IPS-18c (cell line): ENCODE measurements around the gene FAM227B.
A peak's percentile ranks its signal among the peaks of the same experiment; 100 is the strongest.
"Not testable (repeated sequence)": the region's sequence is repeated elsewhere in the genome, so short reads cannot be mapped to it uniquely, and the experiment has no call there.

Experiments used
- H3K4me3 ChIP-seq: 2 replicates; pipeline ENCODE4 v1.7.0; 2013; ENCODE audit warnings: low read depth, mild to moderate bottlenecking, low read length, moderate library complexity; ENCODE audit not compliant: insufficient read depth
- H3K9me3 ChIP-seq: one replicate; pipeline ENCODE4 v1.6.1; 2013; ENCODE audit warnings: mild to moderate bottlenecking, low read length, moderate library complexity; ENCODE audit not compliant: control insufficient read depth, insufficient read depth

Gene FAM227B

DNA sequence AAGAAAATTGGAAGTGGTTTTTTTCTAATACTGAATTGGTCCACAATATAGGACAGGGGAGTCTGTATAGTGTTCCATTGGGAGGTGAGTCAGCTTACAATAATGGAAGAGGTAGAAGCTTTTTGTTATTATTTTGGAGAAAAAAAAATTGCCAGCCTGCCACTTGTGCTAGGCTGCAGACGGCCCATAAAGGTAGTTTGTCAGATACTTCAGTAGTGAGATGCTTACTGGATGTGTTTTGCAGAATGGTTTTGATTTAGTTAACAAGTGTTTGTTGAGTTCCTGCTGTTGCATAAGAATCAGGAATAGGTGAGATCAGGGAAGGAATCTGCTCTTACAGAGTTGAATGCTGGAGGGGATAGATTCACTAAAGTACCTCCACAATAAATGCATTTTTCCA lies 1.3 kb upstream of the FAM227B start:
- H3K9me3 ChIP-seq, result no peaks in the 10 kb centered on the region
- H3K4me3 ChIP-seq, result peak overlapping the region; percentile 76; the same call in 1 of the 2 replicates

DNA sequence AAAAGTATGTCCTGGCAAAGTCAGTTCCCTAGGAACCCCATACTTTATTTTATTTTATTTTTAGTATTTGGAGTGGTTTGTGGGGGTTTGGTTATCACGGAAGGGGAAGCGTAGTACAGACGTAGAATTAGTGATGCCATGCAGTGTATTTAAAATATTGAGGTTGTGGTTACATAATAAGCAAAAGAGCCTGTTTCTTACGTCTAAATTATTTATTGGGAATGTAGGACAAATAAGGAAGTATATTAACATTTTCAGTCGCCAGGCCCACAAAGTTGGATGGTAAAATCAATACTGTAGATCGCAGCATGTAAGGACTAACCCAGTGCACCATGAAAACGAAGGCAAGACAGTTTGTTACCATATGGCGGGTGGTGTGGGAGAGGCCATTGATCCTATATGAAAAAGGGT lies 788 bp upstream of the FAM227B start:
- H3K4me3 ChIP-seq, result peak overlapping the region; percentile 76
- H3K9me3 ChIP-seq, result no peaks in the 10 kb centered on the region

GRCh38 chr15:49620199-49620598 lies 419 bp downstream of the FAM227B start:
- no peaks in the 10 kb centered on the region for H3K9me3 ChIP-seq

GRCh38 chr15:49619226-49619625 lies 1.4 kb downstream of the FAM227B start:
- H3K9me3 ChIP-seq, result no peaks in the 10 kb centered on the region
- H3K4me3 ChIP-seq, result no peak overlapping the region

More at GRCh38 chr15:49620199-49620598, 419 bp downstream of the FAM227B start:
- H3K4me3 ChIP-seq, result peak overlapping the region; percentile 35; the same call in 1 of the 2 replicates

GRCh38 chr15:49612240-49612639 lies 8.4 kb downstream of the FAM227B start:
- H3K9me3 ChIP-seq, H3K4me3 ChIP-seq: not testable (repeated sequence)

DNA sequence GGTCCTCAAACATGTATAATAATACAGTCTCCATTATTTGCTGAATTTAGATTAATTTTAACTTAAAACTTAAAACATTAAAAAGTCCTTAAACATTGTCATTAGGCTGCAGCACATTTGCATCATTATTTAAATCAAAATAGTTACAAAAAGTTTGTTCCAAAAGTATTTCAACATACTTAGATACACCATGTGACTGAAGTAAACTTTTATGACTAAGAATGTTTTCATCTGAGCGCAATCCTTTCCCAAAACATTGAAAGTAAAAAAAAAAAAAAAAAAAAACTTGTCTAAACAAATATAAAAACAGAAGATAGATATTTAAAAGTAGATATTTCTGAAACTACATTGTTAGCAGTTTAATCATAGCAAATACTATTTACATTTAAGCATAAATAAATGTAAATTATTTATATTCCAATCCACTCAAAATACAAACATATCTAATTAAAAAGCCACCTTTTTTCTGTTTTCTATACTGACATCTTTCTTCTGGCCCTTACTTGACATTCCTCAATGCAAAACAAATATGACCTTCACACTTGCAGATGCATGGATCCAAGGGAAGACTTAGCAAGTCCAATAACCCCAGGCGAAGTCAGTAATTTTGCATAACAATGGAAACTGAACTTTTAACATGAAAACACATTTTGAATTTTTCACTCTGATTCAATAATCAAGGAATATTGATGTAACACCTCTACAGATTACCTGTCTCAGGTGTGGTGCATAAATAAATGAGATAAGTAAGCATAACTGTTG lies 10.3 kb downstream of the FAM227B start:
- H3K4me3 ChIP-seq, result no peak overlapping the region
- H3K9me3 ChIP-seq, result no peaks in the 10 kb centered on the region

DNA sequence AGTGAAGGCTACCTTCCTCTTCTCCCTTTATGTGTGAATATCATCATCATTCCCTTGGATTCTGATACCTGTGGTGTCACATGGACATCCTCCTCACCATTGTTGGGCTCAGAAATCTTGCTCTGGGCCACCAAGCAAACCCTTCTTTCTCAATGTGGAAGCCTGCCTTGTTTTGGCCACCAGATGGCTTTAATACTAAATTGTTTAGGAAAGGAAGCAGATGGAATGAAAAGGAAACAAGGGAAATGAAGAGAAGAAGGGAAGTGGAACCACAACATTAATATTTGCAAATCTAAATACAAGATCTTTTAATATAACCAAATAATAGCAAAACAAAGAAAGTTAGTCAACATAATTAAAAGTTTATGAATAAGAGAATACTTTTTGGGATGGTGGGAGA lies 14.0 kb downstream of the FAM227B start:
- Histone ChIP-seq H3K4me3 (no peak overlapping the region), H3K9me3 (no peaks in the 10 kb centered on the region)

- no peak overlapping the region for H3K4me3 ChIP-seq
- H3K9me3 ChIP-seq, result no peaks in the 10 kb centered on the region
These were observed 15.0 kb downstream of the FAM227B start for GRCh38 chr15:49605588-49605987.

- Histone ChIP-seq H3K9me3 (no peaks in the 10 kb centered on the region), H3K4me3 (no peak overlapping the region)
These were observed 15.8 kb downstream of the FAM227B start for GRCh38 chr15:49604625-49605409.

DNA sequence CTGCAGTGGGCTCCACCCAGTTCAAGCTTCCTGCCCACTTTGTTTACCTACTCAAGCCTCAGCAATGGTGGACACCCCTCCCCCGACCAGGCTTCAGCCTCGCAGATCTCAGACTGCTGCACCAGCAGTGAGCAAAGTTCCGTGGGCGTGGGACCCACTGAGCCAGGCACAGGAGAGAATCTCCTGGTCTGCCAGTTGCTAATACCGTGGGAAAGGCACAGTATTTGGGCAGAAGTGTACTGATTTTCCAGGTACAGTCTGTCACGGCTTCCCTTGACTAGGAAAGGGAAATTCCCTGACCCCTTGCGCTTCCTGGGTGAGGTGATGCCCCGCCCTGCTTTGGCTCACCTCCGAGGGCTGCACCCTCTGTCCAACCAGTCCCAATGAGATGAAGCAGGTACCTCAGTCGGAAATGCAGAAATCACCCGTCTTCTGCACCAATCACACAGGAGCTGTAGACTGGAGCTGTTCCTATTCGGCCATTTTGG lies 27.7 kb downstream of the FAM227B start:
- H3K4me3 ChIP-seq, H3K9me3 ChIP-seq: not testable (repeated sequence)

GRCh38 chr15:49589030-49589429 lies 31.6 kb downstream of the FAM227B start:
- no peak overlapping the region for H3K4me3 ChIP-seq
- H3K9me3 ChIP-seq, result peaks cover 3% of the 10 kb centered on the region

DNA sequence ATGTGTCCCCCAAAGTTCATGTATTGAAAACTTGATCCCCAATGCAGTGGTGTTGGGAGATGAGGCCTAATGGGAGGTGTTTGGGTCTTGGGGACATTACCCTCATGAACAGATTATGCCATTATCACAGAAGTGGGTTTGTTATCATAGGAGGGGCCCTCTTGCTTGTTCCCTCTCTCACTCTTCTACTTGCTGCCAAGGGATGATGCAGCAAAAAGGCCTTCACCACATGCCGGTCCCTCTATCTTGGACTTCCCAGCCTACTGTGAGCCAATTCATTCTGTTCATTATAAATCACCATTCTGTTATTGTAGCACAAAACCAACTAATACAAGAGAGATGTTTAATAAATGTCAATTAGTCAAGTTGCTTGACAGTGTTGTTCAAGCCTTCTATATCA lies 47.2 kb downstream of the FAM227B start:
- Histone ChIP-seq H3K4me3 (no peak overlapping the region), H3K9me3 (no peaks in the 10 kb centered on the region)

DNA sequence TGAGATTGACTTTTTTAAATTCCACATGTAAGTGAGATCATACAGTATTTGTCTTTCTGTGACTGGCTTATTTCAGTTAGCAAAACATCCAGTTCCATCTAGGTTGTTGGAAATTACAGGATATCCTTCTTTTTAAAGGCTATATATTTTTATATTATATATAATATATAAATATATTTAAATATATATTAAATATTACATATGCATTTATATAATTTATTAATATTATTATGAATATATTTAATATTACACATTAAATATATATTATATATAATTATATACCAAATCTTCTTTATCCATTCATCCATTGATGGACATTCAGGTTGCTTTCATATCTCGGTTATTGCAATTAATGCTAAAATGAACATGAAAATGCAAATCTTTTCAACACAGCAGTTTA lies 49.9 kb downstream of the FAM227B start:
- Histone ChIP-seq H3K4me3 (no peak overlapping the region), H3K9me3 (no peaks in the 10 kb centered on the region)

- Histone ChIP-seq H3K9me3 (no peaks in the 10 kb centered on the region), H3K4me3 (no peak overlapping the region)
These were observed 50.4 kb downstream of the FAM227B start for GRCh38 chr15:49570174-49570573.

GRCh38 chr15:49560045-49560444 lies 60.6 kb downstream of the FAM227B start:
- Histone ChIP-seq H3K9me3 (no peaks in the 10 kb centered on the region), H3K4me3 (no peak overlapping the region)

DNA sequence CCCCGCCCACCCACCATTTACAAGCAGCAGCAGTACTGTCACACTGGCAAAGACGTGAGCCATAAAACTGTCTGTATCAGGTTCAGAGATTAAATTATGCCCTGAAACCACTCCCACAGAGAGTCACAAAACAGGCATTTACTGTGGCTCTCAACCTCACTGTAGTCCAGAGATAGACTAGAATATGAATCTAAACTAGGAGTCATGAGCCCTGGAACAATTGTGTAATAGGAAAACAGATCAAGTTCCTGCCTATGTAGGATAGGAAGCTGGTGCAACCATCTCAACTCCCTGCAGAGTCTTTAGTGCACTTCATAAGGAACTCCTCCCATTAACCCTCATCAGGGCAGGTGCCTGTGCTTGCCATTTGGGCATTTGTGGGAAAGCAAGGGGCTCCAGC lies 61.7 kb downstream of the FAM227B start:
- Histone ChIP-seq H3K4me3 (no peak overlapping the region), H3K9me3 (no peaks in the 10 kb centered on the region)

DNA sequence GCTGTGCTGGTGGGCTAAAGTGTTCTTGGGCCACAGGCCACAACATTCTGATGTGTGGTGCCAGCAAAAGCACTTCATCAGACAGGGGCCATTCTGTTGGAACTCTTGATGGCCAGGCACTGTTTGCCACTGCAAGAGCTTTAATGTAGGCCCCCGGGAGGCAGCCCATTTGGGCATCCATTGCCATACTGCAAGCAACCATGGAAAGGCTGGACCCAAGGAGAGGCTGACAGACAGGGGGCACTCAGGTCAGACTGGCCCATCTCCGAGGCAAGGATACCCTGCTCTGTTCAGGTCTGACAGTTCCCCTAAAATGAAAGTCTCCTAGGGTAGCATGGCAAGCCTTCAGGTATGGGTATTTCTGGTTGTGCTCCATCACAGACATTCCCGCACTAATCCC lies 64.2 kb downstream of the FAM227B start:
- H3K4me3 ChIP-seq, result no peak overlapping the region
- no peaks in the 10 kb centered on the region for H3K9me3 ChIP-seq

DNA sequence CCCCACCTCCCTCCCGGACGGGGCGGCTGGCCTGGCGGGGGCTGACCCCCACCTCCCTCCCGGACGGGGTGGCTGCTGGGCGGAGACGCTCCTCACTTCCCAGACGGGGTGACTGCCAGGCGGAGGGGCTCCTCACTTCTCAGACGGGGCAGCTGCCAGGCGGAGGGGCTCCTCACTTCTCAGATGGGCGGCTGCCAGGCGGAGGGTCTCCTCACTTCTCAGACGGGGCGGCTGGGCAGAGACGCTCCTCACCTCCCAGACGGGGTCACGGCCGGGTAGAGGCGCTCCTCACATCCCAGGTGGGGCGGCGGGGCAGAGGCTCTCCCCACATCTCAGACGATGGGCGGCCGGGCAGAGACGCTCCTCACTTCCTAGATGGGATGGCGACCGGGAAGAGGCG lies 70.3 kb downstream of the FAM227B start:
- not testable (repeated sequence) for H3K4me3 ChIP-seq

More for the DNA sequence above, 70.3 kb downstream of the FAM227B start:
- not testable (repeated sequence) for H3K9me3 ChIP-seq
